ENCODE results near the gene TRMT11. TPM values are rescaled to one million over a fixed set of nuclear protein-coding genes. Genes with fewer than 3 reads are reported as not detected.

Gene TRMT11
- total and polyA plus RNA-seq, 10 of the 15 experiments (the other 5 are each of a cell fraction or from before 2014, with no cell fraction given), result 34.0 to 81.1 (median 43.7) TPM

DNA sequence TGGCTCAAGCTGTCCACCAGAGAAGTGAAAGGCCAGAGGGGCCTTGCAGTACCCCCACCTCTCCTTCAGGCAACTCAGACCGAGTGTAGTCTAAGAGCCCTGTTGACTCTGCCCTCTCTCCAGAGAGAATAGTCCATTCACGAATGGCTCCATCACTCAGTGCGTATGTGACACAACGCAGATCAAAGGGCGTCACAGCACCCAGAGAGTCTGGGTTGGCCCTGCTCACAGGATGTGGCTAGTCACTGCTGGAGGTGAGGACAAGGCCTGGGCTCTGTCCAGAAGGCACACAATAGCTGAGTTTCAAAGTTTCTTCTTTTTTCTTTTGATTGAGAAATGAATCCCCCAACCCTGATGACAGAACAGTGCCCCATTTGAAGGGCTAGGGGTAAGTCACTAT is 74.1 kb downstream of the TRMT11 start:
- Histone ChIP-seq H3K36me3 (ENCODE audit: control insufficient read depth in 2 of 2, insufficient read depth in 2 of 2, low read length in 1 of 2) (peaks cover 0 to 8% of the 10 kb centered on the region in 2 experiments; a peak in 1 of 4 replicates), H3K27me3 (replicated peaks in 1 of 2; ENCODE audit: control insufficient read depth in 2 of 2, insufficient read depth in 2 of 2, low read length in 1 of 2) (no peaks in the 10 kb centered on the region), H3K9ac (ENCODE audit: control insufficient read depth, insufficient read depth, low read length) (no peak overlapping the region), H4K20me1 (ENCODE audit: control insufficient read depth, insufficient read depth) (no peaks in the 10 kb centered on the region), H2AFZ (ENCODE audit: control insufficient read depth, low read depth, low read length) (no peak overlapping the region), H3K4me1 (ENCODE audit: control insufficient read depth, insufficient read depth, low read length) (no peaks in the 10 kb centered on the region), H3K4me2 (ENCODE audit: control insufficient read depth, insufficient read depth) (no peak overlapping the region), H3K4me3 (no peak overlapping the region), H3K9me3 (replicated peaks; ENCODE audit: control insufficient read depth, insufficient read depth, low read length) (no peaks in the 10 kb centered on the region), H3K27ac (ENCODE audit: control insufficient read depth, insufficient read depth) (no peak overlapping the region), H3K79me2 (ENCODE audit: control insufficient read depth, insufficient read depth, low read length) (no peaks in the 10 kb centered on the region)
- no peak for FAIRE-seq
- CTCF ChIA-PET, result no interaction called here
- BruUV-seq (replicated peaks), result no TSS peak
- in situ Hi-C loops (cut with MboI), result no loop called here
- TF ChIP-seq SMARCA5 (IDR thresholded peaks at IDR 0.05) (no peak), STAT3 (IDR thresholded peaks at IDR 0.05; ENCODE audit: low read depth, low read length) (no peak), IRF4 (IDR thresholded peaks at IDR 0.05; ENCODE audit: low read depth, low read length) (no peak), BCL3 (IDR thresholded peaks at IDR 0.05; ENCODE audit: borderline replicate concordance, insufficient read depth, low read depth, low read length, poor library complexity, severe bottlenecking) (no peak), LARP7 (IDR thresholded peaks at IDR 0.05) (no peak), SRF (IDR thresholded peaks at IDR 0.05; ENCODE audit: low read depth in 2 of 2, low read length in 2 of 2) (no peak), BMI1 (IDR thresholded peaks at IDR 0.05; ENCODE audit: borderline replicate concordance) (no peak), EZH2 (IDR thresholded peaks at IDR 0.05; ENCODE audit: borderline replicate concordance, control insufficient read depth, low read depth, low read length) (no peak), NRF1 (conservative IDR thresholded peaks at IDR 0.05; ENCODE audit: low read depth, low read length) (no peak), FOXM1 (IDR thresholded peaks at IDR 0.05; ENCODE audit: low read depth, low read length) (no peak), RELA (IDR thresholded peaks at IDR 0.05; ENCODE audit: borderline replicate concordance, partially characterized antibody) (no peak), ZNF207 (IDR thresholded peaks at IDR 0.05; ENCODE audit: borderline replicate concordance) (no peak), EED (IDR thresholded peaks at IDR 0.05; ENCODE audit: low read depth) (no peak), HSF1 (IDR thresholded peaks at IDR 0.05; ENCODE audit: low read depth, low read length) (no peak), MYB (IDR thresholded peaks at IDR 0.05; ENCODE audit: borderline replicate concordance, low read depth, low read length) (no peak)
- TF ChIP-seq, protein P1, sequence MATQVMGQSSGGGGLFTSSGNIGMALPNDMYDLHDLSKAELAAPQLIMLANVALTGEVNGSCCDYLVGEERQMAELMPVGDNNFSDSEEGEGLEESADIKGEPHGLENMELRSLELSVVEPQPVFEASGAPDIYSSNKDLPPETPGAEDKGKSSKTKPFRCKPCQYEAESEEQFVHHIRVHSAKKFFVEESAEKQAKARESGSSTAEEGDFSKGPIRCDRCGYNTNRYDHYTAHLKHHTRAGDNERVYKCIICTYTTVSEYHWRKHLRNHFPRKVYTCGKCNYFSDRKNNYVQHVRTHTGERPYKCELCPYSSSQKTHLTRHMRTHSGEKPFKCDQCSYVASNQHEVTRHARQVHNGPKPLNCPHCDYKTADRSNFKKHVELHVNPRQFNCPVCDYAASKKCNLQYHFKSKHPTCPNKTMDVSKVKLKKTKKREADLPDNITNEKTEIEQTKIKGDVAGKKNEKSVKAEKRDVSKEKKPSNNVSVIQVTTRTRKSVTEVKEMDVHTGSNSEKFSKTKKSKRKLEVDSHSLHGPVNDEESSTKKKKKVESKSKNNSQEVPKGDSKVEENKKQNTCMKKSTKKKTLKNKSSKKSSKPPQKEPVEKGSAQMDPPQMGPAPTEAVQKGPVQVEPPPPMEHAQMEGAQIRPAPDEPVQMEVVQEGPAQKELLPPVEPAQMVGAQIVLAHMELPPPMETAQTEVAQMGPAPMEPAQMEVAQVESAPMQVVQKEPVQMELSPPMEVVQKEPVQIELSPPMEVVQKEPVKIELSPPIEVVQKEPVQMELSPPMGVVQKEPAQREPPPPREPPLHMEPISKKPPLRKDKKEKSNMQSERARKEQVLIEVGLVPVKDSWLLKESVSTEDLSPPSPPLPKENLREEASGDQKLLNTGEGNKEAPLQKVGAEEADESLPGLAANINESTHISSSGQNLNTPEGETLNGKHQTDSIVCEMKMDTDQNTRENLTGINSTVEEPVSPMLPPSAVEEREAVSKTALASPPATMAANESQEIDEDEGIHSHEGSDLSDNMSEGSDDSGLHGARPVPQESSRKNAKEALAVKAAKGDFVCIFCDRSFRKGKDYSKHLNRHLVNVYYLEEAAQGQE (IDR thresholded peaks at IDR 0.05; ENCODE audit: low read depth, low read length), result no peak
- TF ChIP-seq, protein P2, sequence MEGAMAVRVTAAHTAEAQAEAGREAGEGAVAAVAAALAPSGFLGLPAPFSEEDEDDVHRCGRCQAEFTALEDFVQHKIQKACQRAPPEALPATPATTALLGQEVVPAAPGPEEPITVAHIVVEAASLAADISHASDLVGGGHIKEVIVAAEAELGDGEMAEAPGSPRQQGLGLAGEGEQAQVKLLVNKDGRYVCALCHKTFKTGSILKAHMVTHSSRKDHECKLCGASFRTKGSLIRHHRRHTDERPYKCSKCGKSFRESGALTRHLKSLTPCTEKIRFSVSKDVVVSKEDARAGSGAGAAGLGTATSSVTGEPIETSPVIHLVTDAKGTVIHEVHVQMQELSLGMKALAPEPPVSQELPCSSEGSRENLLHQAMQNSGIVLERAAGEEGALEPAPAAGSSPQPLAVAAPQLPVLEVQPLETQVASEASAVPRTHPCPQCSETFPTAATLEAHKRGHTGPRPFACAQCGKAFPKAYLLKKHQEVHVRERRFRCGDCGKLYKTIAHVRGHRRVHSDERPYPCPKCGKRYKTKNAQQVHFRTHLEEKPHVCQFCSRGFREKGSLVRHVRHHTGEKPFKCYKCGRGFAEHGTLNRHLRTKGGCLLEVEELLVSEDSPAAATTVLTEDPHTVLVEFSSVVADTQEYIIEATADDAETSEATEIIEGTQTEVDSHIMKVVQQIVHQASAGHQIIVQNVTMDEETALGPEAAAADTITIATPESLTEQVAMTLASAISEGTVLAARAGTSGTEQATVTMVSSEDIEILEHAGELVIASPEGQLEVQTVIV (IDR thresholded peaks at IDR 0.05; ENCODE audit: borderline replicate concordance, partially characterized antibody), result no peak
- no peak for DNase-seq (ENCODE audit: low read depth, low spot score)
- SMC1A ChIA-PET (ENCODE audit: uncharacterized antibody, unreplicated experiment), result no interaction called here
- RAD21 ChIA-PET (ENCODE audit: unreplicated experiment), result no interaction called here
- intact Hi-C loops (cut with micrococcal nuclease; ENCODE audit: unreplicated experiment), result no loop called here
- WGBS (ENCODE audit: insufficient coverage, insufficient replicate concordance, low lambda C conversion rate, missing lambda C conversion rate), result 98% methylated on average over 5 of the region's 5 CpGs
- ATAC-seq, result no peak; the same call in 2 of the 3 replicates
- POLR2A ChIA-PET, result no interaction called here
